HG03469 (cell line): ENCODE data around the gene KIRREL2.
"Not testable (repeated sequence)": the region's sequence is repeated elsewhere in the genome, so short reads cannot be mapped to it uniquely, and the experiment has no call there.

Source experiments
- ATAC-seq: cut with Tn5 transposase; IDR thresholded peaks from one replicate; pipeline ENCODE4 v1.9.1; 2021; ENCODE audit warnings: mild to moderate bottlenecking, moderate library complexity, moderate number of reproducible peaks; ENCODE audit not compliant: unreplicated experiment

KIRREL2 gene

GRCh38 chr19:35868823-35869326, 12.2 kb downstream of the KIRREL2 start:
- ATAC-seq, result no peak

DNA sequence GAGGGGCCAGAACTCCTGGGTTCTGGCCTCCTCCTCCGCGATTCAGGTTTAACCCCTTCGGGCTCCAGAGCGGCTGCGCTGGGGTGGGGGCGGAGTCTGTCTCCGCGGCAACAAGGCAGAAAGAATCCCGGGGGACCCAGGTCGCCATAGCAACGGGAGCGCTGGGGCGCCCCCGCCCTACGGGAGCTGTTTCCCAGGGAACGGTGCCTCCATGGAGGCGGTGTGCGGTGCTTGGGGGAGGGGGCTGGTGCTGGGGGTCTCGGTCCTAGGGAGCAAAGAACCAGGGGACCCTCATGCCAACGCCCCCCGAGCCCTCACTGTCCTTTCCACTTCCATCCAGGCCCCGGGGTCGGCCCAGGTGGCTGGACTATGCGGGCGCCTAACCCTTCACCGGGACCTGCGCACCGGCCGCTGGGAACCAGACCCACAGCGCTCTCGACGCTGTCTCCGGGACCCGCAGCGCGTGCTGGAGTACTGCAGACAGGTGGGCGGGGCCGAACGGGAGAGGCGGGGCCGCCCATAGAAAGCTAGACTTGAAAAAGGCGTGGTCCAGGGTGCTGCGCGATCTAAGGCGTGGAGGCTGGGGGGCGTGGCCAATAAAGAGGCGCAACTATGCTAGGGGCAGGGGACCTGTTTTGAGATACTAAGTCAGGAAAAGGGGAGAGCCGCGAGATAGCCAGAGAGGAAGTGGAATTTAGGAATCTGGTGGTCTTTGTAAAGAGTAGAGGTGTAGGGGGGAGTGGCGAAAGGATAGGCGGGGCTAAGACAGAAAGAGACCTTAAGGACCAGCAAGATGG, 12.8 kb downstream of the KIRREL2 start:
- ATAC-seq, result peak; percentile 41

DNA sequence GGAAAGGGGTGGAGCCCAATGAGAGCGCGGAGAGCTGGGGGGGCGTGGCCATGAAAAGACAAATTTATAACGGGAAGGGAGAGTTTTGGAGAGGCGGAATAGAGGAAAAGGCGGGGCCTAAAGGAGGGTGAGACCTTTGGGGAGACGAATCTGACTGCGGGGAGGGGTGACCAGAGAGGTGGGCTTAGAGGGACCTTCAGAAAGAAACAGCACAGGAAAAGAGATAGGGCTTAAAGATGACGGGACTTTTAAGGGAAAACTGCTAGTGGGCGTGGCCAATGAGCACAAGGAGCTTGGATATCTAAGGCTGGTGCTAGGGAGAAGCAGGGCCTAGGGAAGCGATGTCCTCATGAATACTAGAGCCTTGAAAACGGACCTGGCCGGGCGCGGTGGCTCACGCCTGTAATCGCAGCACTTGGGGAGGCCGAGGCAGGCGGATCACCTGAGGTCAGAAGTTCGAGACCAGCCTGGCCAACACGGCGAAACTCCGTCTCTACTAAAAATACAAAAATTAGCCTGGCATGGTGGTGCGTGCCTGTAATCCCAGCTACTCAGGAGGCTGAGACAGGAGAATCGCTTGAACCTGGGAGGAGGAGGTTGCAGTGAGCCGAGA, 13.5 kb downstream of the KIRREL2 start:
- not testable (repeated sequence) for ATAC-seq

DNA sequence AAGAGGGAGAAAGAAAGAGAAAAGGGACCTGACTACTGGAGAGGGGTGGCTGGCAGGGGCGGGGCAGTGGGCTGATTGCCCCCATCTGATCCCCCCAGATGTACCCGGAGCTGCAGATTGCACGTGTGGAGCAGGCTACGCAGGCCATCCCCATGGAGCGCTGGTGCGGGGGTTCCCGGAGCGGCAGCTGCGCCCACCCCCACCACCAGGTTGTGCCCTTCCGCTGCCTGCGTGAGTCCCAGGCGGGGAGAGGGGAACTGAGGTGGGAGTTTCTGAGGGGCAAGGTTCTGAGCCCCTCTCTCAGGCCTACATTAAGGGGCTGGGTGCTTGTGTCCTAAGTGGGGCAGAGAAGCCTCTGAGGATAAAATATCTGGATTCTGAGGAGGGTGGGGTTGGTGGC, 14.1 kb downstream of the KIRREL2 start:
- ATAC-seq, result no peak

- no peak for ATAC-seq
Observed at GRCh38 chr19:35871611-35872010, 14.9 kb downstream of the KIRREL2 start.

GRCh38 chr19:35872180-35872579, 15.5 kb downstream of the KIRREL2 start:
- no peak for ATAC-seq

- ATAC-seq, result no peak
Observed at GRCh38 chr19:35874392-35874930, 17.8 kb downstream of the KIRREL2 start.

GRCh38 chr19:35879068-35879467, 22.4 kb downstream of the KIRREL2 start:
- ATAC-seq, result no peak

- ATAC-seq, result no peak
Observed at GRCh38 chr19:35879770-35880317, 23.1 kb downstream of the KIRREL2 start.

- ATAC-seq, result no peak
Observed at GRCh38 chr19:35882114-35882832, 25.6 kb downstream of the KIRREL2 start.

DNA sequence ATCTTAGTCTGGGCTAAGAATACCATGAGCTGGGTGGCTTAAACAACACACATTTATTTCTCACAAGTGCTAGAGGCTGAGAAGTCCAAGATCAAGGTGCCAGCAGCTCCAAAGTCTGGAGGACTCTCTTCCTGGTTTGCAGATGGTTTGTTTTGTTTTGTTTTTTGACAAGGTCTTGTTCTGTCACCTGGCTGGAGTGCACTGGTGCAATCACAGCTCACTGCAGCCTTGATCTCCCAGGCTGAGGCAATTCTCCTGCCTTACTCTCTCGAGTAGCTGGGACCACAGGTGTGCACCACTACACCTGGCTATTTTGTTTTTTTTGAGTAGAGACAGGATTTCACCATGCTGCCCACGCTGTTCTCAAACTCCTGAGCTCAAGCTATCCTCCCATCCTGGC, 27.2 kb downstream of the KIRREL2 start:
- ATAC-seq, result no peak

- ATAC-seq, result no peak
Observed at GRCh38 chr19:35885225-35885738, 28.6 kb downstream of the KIRREL2 start.

GRCh38 chr19:35885904-35886303, 29.2 kb downstream of the KIRREL2 start:
- no peak for ATAC-seq

DNA sequence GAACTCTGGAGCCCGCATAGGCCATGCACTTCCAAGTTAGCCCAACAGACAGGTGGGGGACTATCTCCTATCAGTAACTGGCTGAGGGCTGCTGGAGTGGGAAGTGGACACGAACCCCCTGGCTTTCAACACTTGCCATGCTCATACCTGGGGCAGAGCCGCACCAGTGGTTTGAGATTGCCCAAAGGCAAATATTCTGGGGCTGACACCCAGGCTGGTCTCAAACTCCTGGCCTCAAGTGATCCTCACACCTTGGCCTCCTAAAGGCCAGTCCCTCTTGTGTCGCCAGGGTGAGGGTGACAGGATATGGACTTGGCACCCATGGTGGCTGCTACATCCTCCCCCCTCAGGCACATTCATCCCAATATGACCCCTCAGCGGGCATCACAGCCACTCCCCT, 30.5 kb downstream of the KIRREL2 start:
- ATAC-seq, result no peak

DNA sequence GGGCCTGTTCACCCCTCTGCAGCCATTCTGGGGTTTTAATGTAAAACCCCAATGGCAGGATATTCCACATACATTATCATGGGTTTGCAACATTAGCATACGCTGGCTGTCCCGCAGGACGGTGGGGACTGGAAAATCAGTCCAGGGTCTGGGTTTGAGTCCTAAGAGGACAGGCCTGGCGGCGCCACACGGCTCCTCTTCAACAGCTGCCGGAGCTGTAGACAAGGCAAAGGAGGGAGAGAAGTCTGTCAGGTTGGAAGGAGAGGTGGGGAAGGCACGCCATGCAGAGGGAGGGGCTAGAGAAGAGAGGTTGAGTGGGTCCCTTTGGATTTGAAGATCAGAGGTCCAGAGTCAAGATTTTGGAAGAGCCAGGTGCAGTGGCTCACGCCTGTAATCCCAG, 31.7 kb downstream of the KIRREL2 start:
- ATAC-seq, result no peak

DNA sequence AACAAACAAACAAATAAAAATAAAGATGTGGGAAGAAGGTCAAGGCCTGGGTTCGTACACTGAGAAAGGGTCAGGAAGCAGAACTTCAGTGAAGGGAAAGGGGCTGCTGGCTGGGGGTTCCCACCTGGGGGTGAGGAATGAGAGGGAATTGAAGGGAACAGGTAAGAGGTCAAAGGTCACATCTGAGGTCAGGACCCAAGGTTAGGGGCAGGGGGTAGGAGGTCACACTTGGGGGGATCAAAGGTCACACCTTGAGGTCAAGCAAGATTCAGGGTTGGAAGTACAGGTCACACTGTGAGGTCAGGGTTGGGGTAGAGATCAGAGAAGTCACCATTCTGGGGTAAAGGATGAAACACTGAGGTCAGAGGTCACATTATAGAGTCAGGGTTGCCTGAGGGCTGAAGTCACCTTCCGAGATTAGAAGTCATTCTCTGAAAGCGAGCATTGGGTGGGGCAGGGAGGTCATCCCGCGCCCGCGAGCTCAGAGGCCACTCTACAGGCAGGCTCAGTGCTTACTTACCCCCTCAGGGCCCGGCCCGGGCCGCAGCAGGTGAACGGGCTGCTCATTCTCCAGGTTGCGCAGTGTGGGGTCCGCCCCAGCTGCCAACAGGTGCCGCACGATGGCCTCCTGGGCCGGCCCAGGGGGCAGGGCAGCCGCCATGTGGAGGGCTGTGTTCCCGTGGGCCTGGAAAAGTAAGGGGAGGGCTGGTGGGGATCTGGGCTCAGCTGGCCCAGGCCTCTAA, 32.8 kb downstream of the KIRREL2 start:
- ATAC-seq, result no peak

- no peak for ATAC-seq
Observed at GRCh38 chr19:35890113-35890650, 33.5 kb downstream of the KIRREL2 start.

DNA sequence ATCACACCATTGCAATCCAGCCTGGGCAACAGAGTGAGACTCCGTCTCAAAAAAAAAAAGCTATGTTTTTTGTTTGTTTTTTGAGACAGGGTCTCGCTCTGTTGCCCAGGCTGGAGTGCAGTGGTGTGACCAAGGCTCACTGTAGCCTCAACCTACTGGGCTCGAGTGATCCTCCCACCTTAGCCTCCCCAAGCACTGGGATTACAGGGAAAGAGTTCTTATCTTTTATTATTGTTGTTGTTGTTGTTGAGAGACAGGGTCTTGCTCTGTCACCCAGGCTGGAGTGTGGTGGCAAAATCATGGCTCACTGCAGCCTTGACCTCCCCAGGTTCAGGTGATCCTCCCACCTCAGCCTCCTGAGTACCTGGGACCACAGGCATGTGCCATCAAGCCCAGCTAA, 35.1 kb downstream of the KIRREL2 start:
- not testable (repeated sequence) for ATAC-seq

DNA sequence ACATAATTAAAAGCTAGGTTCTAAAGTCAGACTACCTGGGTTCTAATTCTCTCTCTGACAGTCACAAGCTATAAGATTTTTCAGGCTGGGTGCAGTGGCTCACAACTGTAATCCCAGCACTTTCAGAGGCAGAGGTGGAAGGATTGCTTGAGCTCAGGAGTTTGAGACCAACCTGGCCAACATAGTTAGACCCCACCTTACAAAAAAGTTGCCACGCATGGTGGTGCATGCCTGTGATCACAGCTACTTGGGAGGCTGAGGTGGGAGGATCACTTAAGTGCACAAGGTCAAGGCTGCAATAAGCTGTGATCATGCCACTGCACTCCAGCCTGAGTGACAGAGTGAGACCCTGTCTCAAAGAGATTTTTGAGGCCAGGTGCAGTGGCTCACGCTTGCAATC, 37.6 kb downstream of the KIRREL2 start:
- no peak for ATAC-seq
